ENCODE results near the gene TBL3. TPM values are rescaled to one million over a fixed set of nuclear protein-coding genes. Genes with fewer than 3 reads are reported as not detected.

The TBL3 gene
- total and polyA plus RNA-seq, 9 donors, result 2.1 to 48.0 (median 31.0) TPM

DNA sequence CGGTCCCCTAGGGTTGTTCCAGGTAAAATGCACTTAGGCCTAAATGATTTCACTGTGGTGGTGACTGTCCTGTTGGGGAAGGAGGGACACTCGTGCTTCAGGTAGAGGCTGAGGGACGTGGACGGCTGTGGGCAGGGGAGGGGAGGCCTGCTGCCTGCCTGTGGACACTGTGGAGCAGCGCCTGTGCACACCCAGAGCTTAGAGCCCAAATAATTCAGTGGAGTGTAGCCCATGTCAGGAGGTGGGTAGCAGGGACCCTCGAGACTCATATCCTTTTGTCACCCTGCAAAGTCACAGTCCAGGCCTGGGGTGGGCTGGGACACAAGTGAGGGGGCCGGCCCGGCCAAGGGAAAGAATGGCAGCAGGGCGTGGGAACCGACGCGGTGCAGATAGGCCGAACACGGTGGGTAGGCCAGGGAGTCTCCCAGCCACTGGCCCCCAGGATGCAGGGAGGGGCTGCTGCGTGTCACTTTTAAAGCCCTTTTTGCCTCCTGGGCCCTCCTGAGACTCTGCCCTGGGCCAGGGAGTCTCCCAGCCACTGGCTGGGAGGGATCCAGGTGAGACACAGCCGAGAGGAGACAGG is 54.1 kb downstream of the TBL3 start:
- Histone ChIP-seq H3K9me3 (no peaks in the 10 kb centered on the region), H3K4me1 (ENCODE audit: insufficient read depth) (peaks cover 18% of the 10 kb centered on the region), H3K4me3 (no peak overlapping the region), H3K27me3 (no peaks in the 10 kb centered on the region), H3K36me3 (no peaks in the 10 kb centered on the region), H3K27ac (no peak overlapping the region)
- DNase-seq, result no peak
- no peak for TF ChIP-seq EP300 (IDR thresholded peaks at IDR 0.05)
- TF ChIP-seq, protein P1, sequence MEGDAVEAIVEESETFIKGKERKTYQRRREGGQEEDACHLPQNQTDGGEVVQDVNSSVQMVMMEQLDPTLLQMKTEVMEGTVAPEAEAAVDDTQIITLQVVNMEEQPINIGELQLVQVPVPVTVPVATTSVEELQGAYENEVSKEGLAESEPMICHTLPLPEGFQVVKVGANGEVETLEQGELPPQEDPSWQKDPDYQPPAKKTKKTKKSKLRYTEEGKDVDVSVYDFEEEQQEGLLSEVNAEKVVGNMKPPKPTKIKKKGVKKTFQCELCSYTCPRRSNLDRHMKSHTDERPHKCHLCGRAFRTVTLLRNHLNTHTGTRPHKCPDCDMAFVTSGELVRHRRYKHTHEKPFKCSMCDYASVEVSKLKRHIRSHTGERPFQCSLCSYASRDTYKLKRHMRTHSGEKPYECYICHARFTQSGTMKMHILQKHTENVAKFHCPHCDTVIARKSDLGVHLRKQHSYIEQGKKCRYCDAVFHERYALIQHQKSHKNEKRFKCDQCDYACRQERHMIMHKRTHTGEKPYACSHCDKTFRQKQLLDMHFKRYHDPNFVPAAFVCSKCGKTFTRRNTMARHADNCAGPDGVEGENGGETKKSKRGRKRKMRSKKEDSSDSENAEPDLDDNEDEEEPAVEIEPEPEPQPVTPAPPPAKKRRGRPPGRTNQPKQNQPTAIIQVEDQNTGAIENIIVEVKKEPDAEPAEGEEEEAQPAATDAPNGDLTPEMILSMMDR (IDR thresholded peaks at IDR 0.05), result no peak
- TF ChIP-seq POLR2A (IDR thresholded peaks at IDR 0.05), result no peak
- intact Hi-C loops (cut with DNase I), result loop anchor here in 1 of 4 donors (5.0 kb wide), 1 partner anchor 126 kb away; no protein-coding TSS in a partner anchor
- WGBS, 3 donors, result 77 to 84% (median 81%) methylated on average over 16 of the region's 16 CpGs

DNA sequence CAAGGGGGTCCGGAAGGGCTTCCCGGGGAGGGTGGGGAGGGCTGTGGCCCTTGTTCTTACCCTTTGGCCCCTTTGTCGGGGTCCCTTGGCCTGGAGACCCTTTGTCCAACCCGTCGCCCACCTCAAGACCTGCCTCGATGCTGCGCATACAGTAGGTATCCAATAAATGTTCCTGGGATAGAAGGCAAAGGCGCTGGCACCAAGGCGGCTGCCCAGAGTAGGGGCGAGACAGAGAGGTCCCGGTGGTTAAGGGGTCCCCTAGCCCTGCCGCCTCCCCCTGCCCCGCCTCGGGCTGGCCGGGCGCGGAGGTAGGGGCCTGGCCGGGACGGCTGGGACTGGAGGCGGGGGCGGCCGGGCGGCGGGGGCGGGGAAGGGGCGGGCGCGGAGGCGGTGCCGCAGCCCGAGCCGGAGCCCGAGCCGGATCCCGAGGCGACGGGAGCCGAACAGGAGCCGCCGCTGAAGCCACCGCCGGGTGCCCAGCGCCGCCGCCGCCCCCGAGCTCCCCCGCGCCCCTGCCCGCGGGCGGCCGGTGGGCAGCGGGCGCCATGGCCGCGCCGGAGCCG is 54.7 kb downstream of the TBL3 start, which contains the start of gene NHERF2:
Gene NHERF2 (plus strand): TSS at position 442 of the 563 bp plus-strand sequence. CDS start 104 bp downstream, at position 546.
- peaks cover 18% of the 10 kb centered on the region for H3K4me1 ChIP-seq (ENCODE audit: insufficient read depth)
- TF ChIP-seq EP300 (IDR thresholded peaks at IDR 0.05) (no peak), POLR2A (IDR thresholded peaks at IDR 0.05) (no peak)
- TF ChIP-seq, protein P1 (IDR thresholded peaks at IDR 0.05), result no peak
- DNase-seq, result peak in 2 of 5 donors; percentile 54 to 61
- H3K27me3 ChIP-seq, result no peaks in the 10 kb centered on the region
- no peaks in the 10 kb centered on the region for H3K36me3 ChIP-seq
- H3K4me3 ChIP-seq, result peak within 1 kb of the TSS; percentile 52
- no peaks in the 10 kb centered on the region for H3K9me3 ChIP-seq
- peak within 1 kb of the TSS; percentile 26 to 61 for H3K27ac ChIP-seq
- intact Hi-C loops (cut with DNase I), result loop anchor here in 1 of 4 donors (5.0 kb wide), 1 partner anchor 126 kb away; no protein-coding TSS in a partner anchor
- 6 to 28% (median 10%) methylated on average over 14 to 53 of the region's 59 CpGs for WGBS, 3 donors

DNA sequence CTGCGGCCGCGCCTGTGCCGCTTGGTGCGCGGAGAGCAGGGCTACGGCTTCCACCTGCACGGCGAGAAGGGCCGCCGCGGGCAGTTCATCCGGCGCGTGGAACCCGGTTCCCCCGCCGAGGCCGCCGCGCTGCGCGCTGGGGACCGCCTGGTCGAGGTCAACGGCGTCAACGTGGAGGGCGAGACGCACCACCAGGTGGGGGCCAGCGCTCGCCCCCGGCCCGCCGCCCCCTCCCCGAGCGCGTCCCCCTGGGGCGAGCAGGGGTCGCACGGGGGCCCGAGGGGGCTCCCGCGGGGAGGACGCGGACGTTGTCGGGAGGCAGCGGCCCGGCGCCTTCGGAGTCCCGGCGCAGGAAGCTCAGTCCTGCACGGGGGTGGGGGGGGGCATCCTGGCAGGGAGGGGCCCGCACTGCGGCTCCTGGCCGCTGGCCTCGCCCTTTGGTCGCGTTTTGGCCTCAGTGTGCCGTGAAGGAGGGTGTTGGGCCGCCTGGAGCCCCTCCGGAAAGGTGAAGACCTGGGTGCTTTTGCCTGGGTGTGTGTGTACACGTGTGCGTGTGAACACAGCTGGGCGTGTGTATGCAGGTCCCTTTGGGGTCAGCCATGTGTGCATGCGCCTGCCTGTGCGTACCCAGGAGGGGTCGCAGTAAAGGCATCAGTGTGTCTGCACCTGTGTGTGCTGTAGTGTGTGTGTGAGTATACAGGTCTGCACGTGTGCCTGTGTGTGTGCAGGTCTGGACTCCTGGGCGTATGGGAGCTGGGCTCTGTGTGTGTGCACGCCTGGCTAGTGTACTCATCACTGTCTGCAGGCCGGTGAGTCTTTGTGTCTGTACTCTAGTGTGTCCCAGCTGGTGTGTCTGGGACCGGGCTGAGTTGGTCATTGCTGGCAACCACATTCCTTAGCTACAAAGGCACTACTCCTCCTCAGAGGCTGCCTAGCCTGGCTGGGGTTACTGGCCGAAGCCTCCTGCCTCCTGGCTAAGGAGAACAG is 55.5 kb downstream of the TBL3 start:
- WGBS, 3 donors, result 3 to 6% (median 3%) methylated on average over 25 to 76 of the region's 76 CpGs
- no peaks in the 10 kb centered on the region for H3K9me3 ChIP-seq
- intact Hi-C loops (cut with DNase I), result loop anchor here in 1 of 4 donors (5.0 kb wide), 1 partner anchor 125 kb away; no protein-coding TSS in a partner anchor
- peak overlapping the region; percentile 26 to 61 for H3K27ac ChIP-seq
- peaks cover 18% of the 10 kb centered on the region for H3K4me1 ChIP-seq (ENCODE audit: insufficient read depth)
- no peak for TF ChIP-seq EP300 (IDR thresholded peaks at IDR 0.05)
- TF ChIP-seq POLR2A (IDR thresholded peaks at IDR 0.05), result no peak
- TF ChIP-seq, protein P1 (IDR thresholded peaks at IDR 0.05), result no peak
- H3K27me3 ChIP-seq, result no peaks in the 10 kb centered on the region
- peak in 3 of 5 donors; percentile 36 to 51 (median 49) for DNase-seq
- peak overlapping the region; percentile 52 for H3K4me3 ChIP-seq
- no peaks in the 10 kb centered on the region for H3K36me3 ChIP-seq

DNA sequence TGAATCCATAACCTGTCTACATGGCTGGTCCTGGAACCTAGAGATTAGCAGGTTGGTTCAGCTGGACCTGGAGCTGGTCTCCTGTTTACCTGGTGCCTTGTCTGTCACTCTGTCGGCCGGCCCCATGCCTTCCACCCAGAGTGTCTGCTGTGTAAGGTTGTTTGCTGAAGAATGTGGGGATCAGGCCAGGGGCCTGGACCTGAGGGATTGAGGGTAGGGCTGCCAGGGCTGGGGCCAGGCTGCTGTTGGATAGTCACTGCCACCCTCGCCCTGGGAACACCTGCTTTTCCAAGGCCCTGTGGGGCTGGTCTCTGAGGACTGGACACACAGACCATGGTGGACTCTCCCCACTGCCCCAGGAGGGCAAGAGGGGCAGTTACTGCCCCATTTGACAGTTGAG is 56.3 kb downstream of the TBL3 start:
- no peak overlapping the region for H3K4me3 ChIP-seq
- TF ChIP-seq, protein P1 (IDR thresholded peaks at IDR 0.05), result no peak
- TF ChIP-seq POLR2A (IDR thresholded peaks at IDR 0.05) (no peak), EP300 (IDR thresholded peaks at IDR 0.05) (no peak)

More for the DNA sequence above, 56.3 kb downstream of the TBL3 start:
- peaks cover 22% of the 10 kb centered on the region for H3K4me1 ChIP-seq (ENCODE audit: insufficient read depth)
- peak in 1 of 5 donors; percentile 21 for DNase-seq
- 43 to 62% (median 57%) methylated on average over 3 of the region's 3 CpGs for WGBS, 3 donors
- H3K9me3 ChIP-seq, result no peaks in the 10 kb centered on the region
- H3K36me3 ChIP-seq, result no peaks in the 10 kb centered on the region
- intact Hi-C loops (cut with DNase I), result loop anchor here in 1 of 4 donors (5.0 kb wide), 1 partner anchor 124 kb away; no protein-coding TSS in a partner anchor
- H3K27ac ChIP-seq, result peak overlapping the region in 1 of 2 donors; percentile 6
- H3K27me3 ChIP-seq, result no peaks in the 10 kb centered on the region

All from ovary (tissue), 9 donors.